Measurements from ENCODE around the gene SNCAIP. TPM values are rescaled to one million over a fixed set of nuclear protein-coding genes. Genes with fewer than 3 reads are reported as not detected.
"Not testable (repeated sequence)": the region's sequence is repeated elsewhere in the genome, so short reads cannot be mapped to it uniquely, and the experiment has no call there.

Gene SNCAIP
- total RNA-seq, 1 donor from 2014 or later, result 11.3 TPM

DNA sequence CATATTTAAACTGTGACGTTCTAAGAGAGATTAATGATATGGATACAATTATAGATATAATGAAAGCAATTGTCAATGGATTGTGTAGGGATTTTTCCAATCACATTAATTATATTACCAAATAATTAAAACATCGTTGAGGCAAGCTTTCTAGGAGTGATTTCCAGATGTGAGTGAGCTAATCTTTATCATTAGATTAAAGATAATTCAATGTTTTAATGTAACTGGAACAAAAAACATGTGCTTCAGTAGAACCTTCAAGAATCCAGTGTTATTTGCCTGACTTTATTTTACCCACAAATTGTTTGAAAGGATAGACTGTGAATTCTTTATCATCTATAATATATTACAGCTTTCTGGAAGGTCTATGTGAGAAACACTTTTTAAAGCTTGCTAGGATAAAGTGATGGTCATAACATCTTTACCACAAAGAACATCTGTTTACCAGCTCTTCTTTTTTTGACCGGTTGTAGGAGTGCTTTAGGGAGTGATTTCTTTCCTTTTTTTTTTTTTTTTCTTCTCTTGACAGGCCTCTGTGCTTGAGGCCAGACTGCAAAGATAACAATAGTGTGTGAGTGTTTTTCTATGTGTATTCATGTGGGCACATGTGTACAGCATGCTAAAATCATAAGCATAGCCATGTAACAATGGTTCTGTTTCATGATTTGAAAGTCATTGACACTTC, 35.0 kb downstream of the SNCAIP start:
- intact Hi-C loops (cut with DNase I), result no loop called here
- Histone ChIP-seq H3K9me3 (no peaks in the 10 kb centered on the region), H3K4me3 (no peak overlapping the region), H3K4me1 (peaks cover 6% of the 10 kb centered on the region), H3K27ac (no peak overlapping the region), H3K36me3 (no peaks in the 10 kb centered on the region), H3K27me3 (no peaks in the 10 kb centered on the region)
- no peak for TF ChIP-seq POLR2AphosphoS5 (IDR thresholded peaks at IDR 0.05; ENCODE audit: insufficient read depth in 1 of 2, low read depth in 1 of 2)
- TF ChIP-seq, protein P1, sequence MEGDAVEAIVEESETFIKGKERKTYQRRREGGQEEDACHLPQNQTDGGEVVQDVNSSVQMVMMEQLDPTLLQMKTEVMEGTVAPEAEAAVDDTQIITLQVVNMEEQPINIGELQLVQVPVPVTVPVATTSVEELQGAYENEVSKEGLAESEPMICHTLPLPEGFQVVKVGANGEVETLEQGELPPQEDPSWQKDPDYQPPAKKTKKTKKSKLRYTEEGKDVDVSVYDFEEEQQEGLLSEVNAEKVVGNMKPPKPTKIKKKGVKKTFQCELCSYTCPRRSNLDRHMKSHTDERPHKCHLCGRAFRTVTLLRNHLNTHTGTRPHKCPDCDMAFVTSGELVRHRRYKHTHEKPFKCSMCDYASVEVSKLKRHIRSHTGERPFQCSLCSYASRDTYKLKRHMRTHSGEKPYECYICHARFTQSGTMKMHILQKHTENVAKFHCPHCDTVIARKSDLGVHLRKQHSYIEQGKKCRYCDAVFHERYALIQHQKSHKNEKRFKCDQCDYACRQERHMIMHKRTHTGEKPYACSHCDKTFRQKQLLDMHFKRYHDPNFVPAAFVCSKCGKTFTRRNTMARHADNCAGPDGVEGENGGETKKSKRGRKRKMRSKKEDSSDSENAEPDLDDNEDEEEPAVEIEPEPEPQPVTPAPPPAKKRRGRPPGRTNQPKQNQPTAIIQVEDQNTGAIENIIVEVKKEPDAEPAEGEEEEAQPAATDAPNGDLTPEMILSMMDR (IDR thresholded peaks at IDR 0.05), result no peak
- TF ChIP-seq POLR2A (IDR thresholded peaks at IDR 0.05), result no peak
- no peak for DNase-seq (ENCODE audit: extremely low spot score in 2 of 2)

DNA sequence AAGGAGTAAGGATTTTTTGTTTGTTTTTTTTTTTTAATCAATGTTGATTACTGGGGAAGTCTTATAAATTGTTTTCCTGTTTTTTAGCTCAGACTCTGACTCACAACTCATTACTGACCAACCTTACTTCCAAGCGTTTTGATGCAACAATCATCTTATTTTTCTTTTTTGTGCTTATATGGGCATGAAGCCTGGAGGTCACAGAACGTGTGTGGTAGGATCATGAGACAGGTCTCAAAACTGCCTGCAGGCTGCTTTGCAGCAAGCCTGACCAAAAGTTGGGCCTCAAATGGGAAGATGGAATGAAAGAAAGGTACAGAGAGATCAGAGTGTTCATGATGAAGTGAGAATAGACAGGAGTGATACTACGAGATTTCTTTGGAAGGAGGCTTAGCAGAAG, 38.5 kb downstream of the SNCAIP start:
- intact Hi-C loops (cut with DNase I), result no loop called here
- TF ChIP-seq, protein P1 (IDR thresholded peaks at IDR 0.05), result no peak
- TF ChIP-seq POLR2AphosphoS5 (IDR thresholded peaks at IDR 0.05; ENCODE audit: insufficient read depth in 1 of 2, low read depth in 1 of 2), result no peak
- no peak for TF ChIP-seq POLR2A (IDR thresholded peaks at IDR 0.05)
- Histone ChIP-seq H3K27ac (no peak overlapping the region), H3K4me1 (peaks cover 30% of the 10 kb centered on the region), H3K27me3 (no peaks in the 10 kb centered on the region), H3K4me3 (no peak overlapping the region), H3K36me3 (no peaks in the 10 kb centered on the region), H3K9me3 (no peaks in the 10 kb centered on the region)
- DNase-seq (ENCODE audit: extremely low spot score in 2 of 2), result no peak

- no peak for TF ChIP-seq POLR2AphosphoS5 (IDR thresholded peaks at IDR 0.05; ENCODE audit: insufficient read depth in 1 of 2, low read depth in 1 of 2)
- Histone ChIP-seq H3K27me3 (no peaks in the 10 kb centered on the region), H3K4me3 (no peak overlapping the region), H3K27ac (no peak overlapping the region), H3K9me3 (no peaks in the 10 kb centered on the region), H3K4me1 (peaks cover 30% of the 10 kb centered on the region), H3K36me3 (no peaks in the 10 kb centered on the region)
- intact Hi-C loops (cut with DNase I), result no loop called here
- no peak for DNase-seq (ENCODE audit: extremely low spot score in 2 of 2)
These were observed 39.5 kb downstream of the SNCAIP start for GRCh38 chr5:122351416-122352157.

GRCh38 chr5:122352331-122352730, 40.3 kb downstream of the SNCAIP start:
- Histone ChIP-seq H3K4me3 (no peak overlapping the region), H3K36me3 (no peaks in the 10 kb centered on the region), H3K9me3 (no peaks in the 10 kb centered on the region), H3K27me3 (no peaks in the 10 kb centered on the region), H3K4me1 (peaks cover 30% of the 10 kb centered on the region), H3K27ac (no peak overlapping the region)
- DNase-seq (ENCODE audit: extremely low spot score in 2 of 2), result no peak
- intact Hi-C loops (cut with DNase I), result no loop called here
- TF ChIP-seq, protein P1 (IDR thresholded peaks at IDR 0.05), result no peak
- TF ChIP-seq POLR2A (IDR thresholded peaks at IDR 0.05) (no peak), POLR2AphosphoS5 (IDR thresholded peaks at IDR 0.05; ENCODE audit: insufficient read depth in 1 of 2, low read depth in 1 of 2) (no peak)

- DNase-seq (ENCODE audit: extremely low spot score in 2 of 2); H3K36me3 ChIP-seq; intact Hi-C loops (cut with DNase I); H3K4me3 ChIP-seq; H3K27ac ChIP-seq; H3K9me3 ChIP-seq; H3K27me3 ChIP-seq: not testable (repeated sequence)
- peaks cover 30% of the 10 kb centered on the region for H3K4me1 ChIP-seq
These were observed 41.3 kb downstream of the SNCAIP start for GRCh38 chr5:122353361-122353760.

DNA sequence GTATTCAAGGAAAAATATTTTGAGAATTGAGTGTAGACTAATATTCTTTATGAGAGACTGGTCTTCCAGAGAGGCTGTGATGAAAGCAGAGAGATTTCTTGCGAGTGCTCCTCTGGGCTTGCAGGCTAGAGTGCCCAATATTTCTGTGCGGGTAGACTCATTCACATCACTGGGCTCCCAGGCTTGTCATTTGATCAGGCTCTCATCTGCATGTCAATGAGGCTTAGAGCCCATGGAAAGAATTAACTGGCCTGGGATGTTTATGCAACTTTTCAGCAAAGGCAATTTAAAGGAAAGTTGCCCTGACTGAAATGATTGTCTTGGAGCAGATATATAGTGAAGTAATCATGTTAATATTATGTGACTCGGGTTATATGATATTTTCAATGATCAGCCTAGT, 42.3 kb downstream of the SNCAIP start:
- intact Hi-C loops (cut with DNase I), result no loop called here
- no peak overlapping the region for H3K27ac ChIP-seq
- no peaks in the 10 kb centered on the region for H3K36me3 ChIP-seq
- H3K27me3 ChIP-seq, result no peaks in the 10 kb centered on the region
- no peaks in the 10 kb centered on the region for H3K9me3 ChIP-seq
- H3K4me3 ChIP-seq, result no peak overlapping the region
- peaks cover 30% of the 10 kb centered on the region for H3K4me1 ChIP-seq
- no peak for DNase-seq (ENCODE audit: extremely low spot score in 2 of 2)
- no peak for TF ChIP-seq POLR2A (IDR thresholded peaks at IDR 0.05)
- TF ChIP-seq, protein P1 (IDR thresholded peaks at IDR 0.05), result no peak
- TF ChIP-seq POLR2AphosphoS5 (IDR thresholded peaks at IDR 0.05; ENCODE audit: insufficient read depth in 1 of 2, low read depth in 1 of 2), result no peak
